DMS79 treated with DMSO at 0.1 percent for 48 hours (cell line): Measurements from ENCODE around the gene HOXC13.
A peak's percentile ranks its signal among the peaks of the same experiment; 100 is the strongest.

Source experiments
- DNase-seq: peaks from one replicate; lab custom pipeline; 2025; lab: John Stamatoyannopoulos, UW

Gene HOXC13

GRCh38 chr12:53982648-53983567 lies 44.3 kb downstream of the HOXC13 start:
- no peak for DNase-seq

DNA sequence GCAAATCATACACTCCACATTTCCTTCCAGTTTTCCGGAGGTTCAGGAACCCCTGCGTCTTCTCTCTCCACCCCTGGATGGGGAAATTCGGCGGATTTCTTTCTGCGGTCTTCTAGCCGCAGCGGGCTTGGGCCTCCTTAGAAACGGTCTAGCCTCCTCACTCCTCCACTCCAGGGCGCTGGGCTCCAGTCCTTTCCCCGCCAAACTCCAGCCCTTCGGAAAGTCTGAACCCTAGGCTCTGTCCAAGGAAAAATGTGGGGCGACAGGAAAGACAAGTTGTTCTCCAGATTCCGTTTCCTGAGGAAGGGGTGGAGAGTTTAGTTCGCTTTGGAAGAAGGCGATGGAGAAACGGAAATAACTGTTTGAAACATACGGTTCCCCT lies 44.9 kb downstream of the HOXC13 start:
- DNase-seq, result no peak

DNA sequence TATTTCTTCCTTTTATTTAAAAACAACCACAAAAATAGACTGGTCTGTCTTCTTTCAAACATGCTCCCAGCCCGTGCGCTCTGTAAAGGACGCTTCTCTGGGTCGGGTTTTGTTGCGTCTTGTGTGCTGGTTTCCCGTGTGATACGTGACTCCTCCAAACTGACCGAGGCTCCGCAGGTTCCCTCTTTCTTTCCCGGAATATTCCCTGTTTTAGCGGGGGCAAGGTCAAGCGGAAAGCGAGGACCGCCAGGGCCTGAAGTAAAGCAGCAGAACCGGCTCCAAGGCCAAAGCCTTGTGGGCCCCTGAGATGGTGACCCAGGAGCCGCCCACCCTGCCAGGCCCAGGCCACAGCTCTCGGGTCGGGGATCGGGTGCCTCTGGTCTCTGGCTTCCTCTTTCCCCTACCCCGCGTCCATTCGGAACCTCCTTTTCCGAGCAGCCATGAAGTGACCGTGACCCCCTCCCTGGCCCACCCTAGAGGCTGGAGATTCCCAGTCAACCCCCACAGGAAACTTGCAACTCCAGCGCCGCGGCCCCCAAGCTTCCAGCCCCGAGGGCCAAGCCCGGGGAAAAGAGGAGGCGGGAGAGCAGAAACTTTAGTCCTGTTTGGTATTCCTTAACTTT lies 45.4 kb downstream of the HOXC13 start:
- DNase-seq, result no peak

- peak; percentile 77 for DNase-seq
These were observed 46.5 kb downstream of the HOXC13 start, which contains the start of gene HOXC10 for GRCh38 chr12:53984901-53985691. TSS of gene HOXC10 (plus strand) at chr12:53985146. CDS start at chr12:53985260, 114 bp downstream.

- no peak for DNase-seq
These were observed 47.0 kb downstream of the HOXC13 start for GRCh38 chr12:53985692-53985993.

- DNase-seq, result no peak
These were observed 47.5 kb downstream of the HOXC13 start for GRCh38 chr12:53985994-53986685.

DNA sequence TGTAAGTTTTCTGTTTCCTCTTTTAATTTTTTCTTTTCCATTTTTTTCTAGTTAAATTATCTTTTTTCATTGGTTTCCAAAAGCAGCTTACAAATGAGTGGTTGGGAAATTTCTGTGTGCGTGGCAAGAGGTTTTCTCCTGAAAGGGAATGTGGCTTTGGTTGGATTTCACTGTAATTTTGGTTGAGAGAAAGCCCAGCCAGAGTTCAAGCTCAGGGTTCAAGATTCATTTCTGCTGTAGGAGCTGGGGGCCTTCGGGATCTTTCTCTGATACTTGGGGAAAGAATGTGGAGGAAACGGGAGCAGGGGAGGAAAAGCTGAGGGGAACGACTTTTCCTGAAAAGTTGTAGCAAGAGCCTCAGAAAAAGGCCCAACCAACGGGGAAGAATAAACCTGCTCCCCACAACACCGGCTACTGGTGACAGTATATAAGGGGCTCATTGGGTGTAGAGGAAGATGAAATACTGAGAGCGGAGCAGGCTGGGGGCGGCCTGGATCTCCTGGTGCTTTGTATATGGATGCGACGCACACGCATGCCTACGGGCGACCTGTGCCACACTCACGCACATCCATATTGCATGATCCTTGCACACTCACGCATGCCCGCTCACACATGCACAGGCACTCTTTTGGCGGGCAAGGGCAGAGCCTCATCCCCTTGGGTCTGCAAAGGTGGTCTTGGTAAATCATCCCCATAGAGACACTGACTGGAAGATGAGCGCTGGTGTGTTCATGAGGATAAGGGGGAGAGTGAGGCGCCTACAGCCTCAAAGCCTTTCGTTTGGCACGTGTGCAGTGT lies 48.3 kb downstream of the HOXC13 start:
- no peak for DNase-seq

DNA sequence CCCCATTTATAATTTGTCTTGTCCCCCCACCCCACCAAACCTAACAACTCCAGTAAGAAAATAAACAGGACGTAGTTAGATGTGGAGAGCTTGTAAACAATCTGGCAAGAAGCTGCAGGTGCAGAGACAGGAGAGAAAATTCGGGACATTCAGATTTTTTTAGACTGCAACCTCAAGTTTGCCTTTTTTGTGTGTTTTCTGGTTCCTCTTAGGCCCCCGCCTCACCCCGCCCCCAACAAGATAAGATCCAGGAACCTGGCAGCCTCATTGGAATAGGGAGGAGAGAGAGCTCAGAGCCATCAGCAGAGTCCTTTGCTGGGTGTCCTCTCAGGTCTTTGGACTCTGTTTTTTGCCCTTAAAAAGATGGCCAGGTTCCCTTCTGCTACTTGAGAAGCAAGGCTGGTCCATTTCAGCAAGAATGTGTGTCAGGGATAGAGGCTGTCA lies 49.2 kb downstream of the HOXC13 start:
- DNase-seq, result no peak

GRCh38 chr12:53988541-53989226 lies 50.1 kb downstream of the HOXC13 start:
- DNase-seq, result peak; percentile 50

DNA sequence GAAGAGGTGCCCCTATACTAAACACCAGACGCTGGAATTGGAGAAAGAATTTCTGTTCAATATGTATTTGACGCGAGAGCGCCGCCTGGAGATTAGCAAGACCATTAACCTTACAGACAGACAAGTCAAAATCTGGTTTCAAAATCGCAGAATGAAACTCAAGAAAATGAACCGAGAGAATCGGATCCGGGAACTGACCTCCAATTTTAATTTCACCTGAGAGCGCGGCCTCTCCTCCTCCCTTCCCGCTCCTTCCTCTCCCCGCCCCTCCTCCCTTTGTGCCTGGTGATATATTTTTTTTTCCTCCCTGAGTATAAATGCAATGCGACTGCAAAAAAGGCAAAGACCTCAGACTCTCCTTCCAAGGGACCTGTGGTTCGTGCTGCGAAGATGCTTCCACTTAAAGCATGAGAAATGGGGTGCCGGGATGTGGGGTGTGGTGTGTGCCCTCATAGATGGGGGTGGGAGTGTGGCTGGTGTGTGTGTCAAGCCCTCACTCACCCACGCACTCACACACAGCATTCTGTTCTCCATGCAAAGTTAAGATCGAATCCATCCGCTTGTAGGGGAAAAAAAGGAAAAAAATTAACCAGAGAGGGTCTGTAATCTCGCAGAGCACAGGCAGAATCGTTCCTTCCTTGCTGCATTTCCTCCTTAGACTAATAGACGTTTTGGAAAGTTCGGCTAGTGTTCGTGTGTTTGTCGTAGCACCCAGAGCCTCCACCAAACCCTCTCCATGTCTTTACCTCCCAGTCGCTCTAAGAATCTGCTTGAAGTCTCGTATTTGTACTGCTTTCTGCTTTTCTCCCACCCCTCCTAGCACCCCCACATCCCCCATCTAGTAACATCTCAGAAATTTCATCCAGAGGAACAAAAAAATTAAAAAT lies 50.8 kb downstream of the HOXC13 start:
- peak; percentile 50 for DNase-seq

DNA sequence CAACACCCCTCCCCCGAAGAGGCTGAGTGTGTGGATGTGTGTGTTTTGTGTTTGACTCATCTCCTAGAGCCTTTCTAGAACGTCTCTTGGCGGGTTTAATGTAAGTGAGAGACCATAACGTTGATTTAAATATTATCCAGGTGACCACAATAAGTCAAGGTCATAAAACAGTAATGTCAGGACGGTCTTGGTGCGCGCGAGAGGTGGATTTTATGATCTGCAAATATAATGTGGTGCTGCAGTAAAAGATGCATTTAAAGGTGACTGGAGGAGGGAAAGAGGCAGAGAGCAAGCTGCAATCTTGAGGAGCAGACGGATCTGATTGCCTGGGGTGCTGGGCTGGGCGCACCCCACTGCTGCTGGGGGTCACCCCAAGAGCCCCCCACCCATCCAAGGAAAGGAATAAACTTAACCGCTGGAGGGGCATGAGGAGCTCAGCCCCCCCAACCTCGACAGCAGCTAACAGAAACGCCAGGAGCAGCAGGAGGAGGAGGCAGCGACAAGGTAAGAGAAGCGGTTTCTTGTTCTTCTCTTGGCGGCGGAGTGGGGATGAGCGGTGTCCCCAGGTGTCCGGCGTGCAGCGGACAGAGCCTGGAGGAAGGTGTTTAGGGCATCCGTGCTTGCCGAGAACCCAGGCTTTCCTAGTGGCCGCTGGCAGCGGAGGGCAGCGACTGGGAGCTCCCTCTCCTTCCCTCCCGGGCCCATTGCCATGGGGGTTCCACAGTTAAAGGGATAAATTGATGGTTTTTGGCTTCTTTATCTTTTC lies 51.9 kb downstream of the HOXC13 start:
- DNase-seq, result peak; percentile 44

DNA sequence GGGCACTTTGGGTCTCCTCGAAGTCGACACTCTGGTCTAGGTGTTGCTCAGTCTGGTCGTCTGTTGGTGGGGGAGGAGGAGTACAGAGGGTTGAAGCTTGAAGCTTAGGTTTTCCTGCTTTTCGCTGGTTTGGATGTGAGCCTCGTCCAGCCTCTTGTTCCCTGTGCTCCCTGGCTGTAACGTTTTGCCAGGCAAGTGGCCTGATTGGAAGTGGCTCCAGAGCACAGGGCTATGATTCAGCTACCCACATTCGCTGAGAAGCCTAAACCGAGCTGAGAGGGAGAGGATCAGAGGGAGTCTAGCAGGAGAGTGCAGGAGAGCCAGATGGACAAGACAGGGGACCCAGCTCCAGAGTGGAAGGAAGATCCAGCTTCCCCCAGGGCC lies 52.4 kb downstream of the HOXC13 start:
- DNase-seq, result peak; percentile 23

- DNase-seq, result no peak
These were observed 53.8 kb downstream of the HOXC13 start for GRCh38 chr12:53992377-53992889.

DNA sequence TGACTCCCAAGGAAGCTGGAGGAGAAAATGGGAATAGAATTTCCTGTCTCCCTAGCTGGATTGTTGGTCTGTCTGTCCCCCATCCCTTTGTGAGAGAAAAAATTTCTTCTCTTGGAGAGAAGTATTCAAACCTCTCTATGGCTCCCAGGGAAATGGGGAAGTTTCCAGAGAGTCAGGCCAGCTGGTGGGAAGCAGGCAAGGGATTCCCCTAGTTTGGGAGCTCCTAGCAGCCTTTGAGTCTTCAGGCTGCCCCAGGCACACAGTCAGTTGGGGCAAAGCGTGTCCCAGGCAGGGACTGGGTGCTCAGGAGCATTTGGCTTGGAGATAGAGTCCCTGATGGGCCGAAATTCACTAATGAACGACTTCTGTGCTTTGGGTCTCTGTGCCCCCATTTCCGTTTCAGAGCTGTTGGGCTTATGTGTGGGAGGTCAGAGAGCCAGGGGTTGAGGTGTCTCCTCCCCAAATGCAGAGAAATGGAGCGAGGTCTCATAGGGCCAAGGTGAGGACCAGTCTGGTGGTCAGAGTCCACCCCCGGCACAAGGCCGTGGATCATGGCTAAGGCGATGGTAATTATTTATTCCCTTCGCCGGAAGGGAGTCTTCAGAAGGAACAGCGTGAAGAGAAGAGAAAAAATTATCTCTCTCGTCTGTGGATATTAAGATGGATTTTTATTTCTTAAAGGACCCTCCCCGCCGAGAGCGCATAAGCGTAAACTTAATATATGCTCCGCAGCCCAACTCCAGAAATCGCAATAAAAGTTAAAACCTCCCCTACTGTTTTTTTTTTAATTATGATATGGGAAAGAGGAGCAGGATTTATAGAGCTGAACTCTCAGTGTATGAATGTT lies 54.8 kb downstream of the HOXC13 start:
- no peak for DNase-seq

DNA sequence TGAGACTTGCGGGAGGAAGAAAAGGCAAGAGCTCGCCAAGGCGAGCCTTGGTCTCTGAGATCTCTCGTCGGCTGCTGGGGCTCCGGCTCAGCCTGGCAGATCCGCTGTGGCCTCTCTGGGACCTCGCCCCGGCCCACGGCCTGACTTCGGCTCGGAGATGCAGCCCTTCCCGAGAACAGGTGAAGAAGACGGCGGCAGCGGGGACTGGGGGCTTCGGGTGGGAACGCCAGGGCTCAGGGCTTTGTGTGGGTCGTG lies 55.3 kb downstream of the HOXC13 start:
- DNase-seq, result no peak

DNA sequence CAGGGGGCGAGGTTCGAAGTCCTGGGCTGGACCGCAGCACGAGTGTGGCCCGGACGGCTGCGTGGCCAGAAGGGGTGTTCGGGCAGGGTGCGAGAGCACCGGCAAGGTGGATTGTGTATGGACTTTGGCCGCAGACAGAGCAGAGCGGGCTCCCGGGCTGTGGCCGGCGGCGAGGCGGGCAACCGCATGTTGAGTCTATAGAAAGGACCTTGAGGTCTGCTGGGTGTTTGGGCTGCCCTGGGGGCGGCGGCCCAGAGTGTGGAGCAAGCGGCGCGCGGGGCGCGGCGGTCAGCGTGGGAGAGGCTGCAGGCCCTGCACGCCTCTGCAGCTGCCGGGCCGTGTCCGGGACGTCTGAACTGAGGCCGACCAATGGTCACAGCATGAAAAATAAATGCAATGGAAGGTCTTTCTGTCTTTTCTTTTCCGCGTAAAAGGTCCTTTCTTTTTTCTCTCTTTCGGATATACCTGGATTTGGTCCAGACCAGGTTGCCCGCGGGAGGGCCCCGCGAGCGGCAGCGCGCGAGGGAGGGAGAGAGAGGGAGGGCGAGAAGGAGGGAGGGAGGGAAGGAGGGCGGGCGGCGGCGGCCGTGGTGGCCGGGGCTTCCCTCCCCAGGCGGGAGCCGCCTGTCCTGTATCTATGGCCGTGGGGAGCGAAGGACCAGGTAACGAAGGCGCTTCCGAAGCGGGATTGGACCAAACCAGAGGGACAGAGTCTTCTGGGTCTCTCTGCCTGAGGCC lies 55.8 kb downstream of the HOXC13 start:
- no peak for DNase-seq

DNA sequence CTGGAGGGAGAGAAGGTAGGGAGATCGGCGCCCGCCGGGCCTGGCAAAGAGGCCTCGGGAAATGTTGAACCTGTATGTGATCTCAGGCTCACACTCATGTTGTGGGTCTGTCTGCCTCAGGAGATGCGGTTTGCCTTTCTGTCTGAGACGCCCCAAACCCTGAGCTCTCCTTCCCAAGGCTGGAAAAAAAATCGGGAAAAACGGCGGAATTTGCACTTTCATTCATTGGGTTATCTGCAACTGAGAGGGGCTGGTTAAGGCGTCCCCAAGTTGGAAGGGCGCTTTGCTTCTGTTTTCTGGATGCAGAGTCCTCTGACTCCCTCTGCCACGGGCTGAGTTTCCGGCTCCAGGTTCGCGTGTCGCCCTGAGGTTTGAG lies 56.4 kb downstream of the HOXC13 start:
- no peak for DNase-seq
